HepG2 (cell line): ENCODE results near the gene LZTS2. TPM values are rescaled to one million over a fixed set of nuclear protein-coding genes. Genes with fewer than 3 reads are reported as not detected.
A peak's percentile ranks its signal among the peaks of the same experiment; 100 is the strongest.

Experiments used
- ARNT ChIP-seq: fragments of 450-650 bp; IDR thresholded peaks from 2 replicates; pipeline ENCODE4 v1.6.1; 2017
- ATRX ChIP-seq: sonication (generic); formaldehyde crosslinking; IDR thresholded peaks from 2 replicates; pipeline ENCODE4 v1.4.0; 2020; ENCODE audit warnings: missing genetic modification reagents, borderline replicate concordance
- FOXO1 ChIP-seq: sonication (generic); formaldehyde crosslinking; IDR thresholded peaks from 2 replicates; pipeline ENCODE4 v1.4.0; 2020; ENCODE audit warnings: missing genetic modification reagents
- HDAC2 ChIP-seq: sonication (generic); formaldehyde crosslinking; IDR thresholded peaks from 2 replicates; pipeline ENCODE4 v1.4.0; 2020; ENCODE audit warnings: missing genetic modification reagents
- HNRNPLL ChIP-seq: fragments of 200-400 bp; formaldehyde crosslinking; IDR thresholded peaks from 2 replicates; pipeline ENCODE4 v1.6.1; 2017; ENCODE audit warnings: mild to moderate bottlenecking, low read depth, low read length; ENCODE audit not compliant: poor library complexity, severe bottlenecking
- MED1 ChIP-seq: sonication (generic); formaldehyde crosslinking; IDR thresholded peaks from 2 replicates; pipeline ENCODE4 v1.4.0; 2020; ENCODE audit warnings: missing genetic modification reagents
- PHF21A ChIP-seq: sonication (generic); formaldehyde crosslinking; IDR thresholded peaks from 2 replicates; pipeline ENCODE4 v1.5.0; 2020; ENCODE audit warnings: mild to moderate bottlenecking, missing genetic modification reagents
- PHF5A ChIP-seq: IDR thresholded peaks from one replicate; pipeline ENCODE4 v1.6.1; 2018; ENCODE audit warnings: low read depth, missing genetic modification reagents; ENCODE audit not compliant: unreplicated experiment
- SAP130 ChIP-seq: IDR thresholded peaks from 2 replicates; pipeline ENCODE4 v1.6.1; 2016; ENCODE audit warnings: low read depth
- SYNCRIP ChIP-seq: fragments of 200-400 bp; formaldehyde crosslinking; IDR thresholded peaks from 2 replicates; pipeline ENCODE4 v1.6.1; 2018; ENCODE audit warnings: mild to moderate bottlenecking, low read depth, low read length; ENCODE audit not compliant: insufficient read depth
- ZFP91 ChIP-seq: sonication (generic); formaldehyde crosslinking; IDR thresholded peaks from 2 replicates; pipeline ENCODE4 v1.9.0; 2022; ENCODE audit warnings: missing genetic modification reagents, mild to moderate bottlenecking, borderline replicate concordance
- ZKSCAN8 ChIP-seq: IDR thresholded peaks from 2 replicates; pipeline ENCODE4 v1.6.1; 2016; ENCODE audit warnings: borderline replicate concordance, missing genetic modification reagents, missing compliant biosample characterization
- ZNF556 ChIP-seq: sonication (generic); formaldehyde crosslinking; IDR thresholded peaks from 2 replicates; pipeline ENCODE4 v1.4.0; 2020; ENCODE audit warnings: mild to moderate bottlenecking, missing genetic modification reagents, borderline replicate concordance
- ZNF639 ChIP-seq: conservative IDR thresholded peaks from 2 replicates; pipeline ENCODE4 v1.6.1; 2018; ENCODE audit warnings: missing genetic modification reagents
- ZNF7 ChIP-seq: IDR thresholded peaks from 2 replicates; pipeline ENCODE4 v1.6.1; 2016; ENCODE audit warnings: missing biosample characterization, missing genetic modification reagents
- ZNF777 ChIP-seq: sonication (generic); formaldehyde crosslinking; IDR thresholded peaks from 2 replicates; pipeline ENCODE4 v1.4.0; 2020; ENCODE audit warnings: missing genetic modification reagents
- ZNF883 ChIP-seq: sonication (generic); formaldehyde crosslinking; IDR thresholded peaks from 2 replicates; pipeline ENCODE4 v1.5.1; 2020; ENCODE audit warnings: mild to moderate bottlenecking, missing genetic modification reagents; ENCODE audit errors: not compliant biosample characterization
- ZSCAN29 ChIP-seq: sonication (generic); formaldehyde crosslinking; conservative IDR thresholded peaks from 2 replicates; pipeline ENCODE4 v1.4.0; 2020; ENCODE audit warnings: mild to moderate bottlenecking, missing genetic modification reagents
- polyA plus RNA-seq, 8 experiments: library from polyadenylated mRNA; depleted of rRNA in 3 of 8; stranded (reverse) in 7 of 8; unstranded in 1 of 8; fragments of >200 nt; fragmentation: Illumina TruSeq in 4 of 8; extraction: Trizol in 4 of 8; gene quantifications; 2 replicates each; pipeline versions ENCODE4 v1.2.1 to v1.2.3, GENCODE V29; 2011 to 2016; ENCODE audit warnings: low read depth in 4 of 8, missing spikeins in 1 of 8, mixed read lengths in 1 of 8; ENCODE audit not compliant: insufficient read depth in 1 of 8
- total RNA-seq, 5 experiments: library from RNA; depleted of rRNA; stranded (reverse); fragments of >200 nt; fragmentation: Illumina TruSeq; extraction: Trizol; gene quantifications; 2 replicates each; pipeline ENCODE4 v1.2.3, GENCODE V29; 2016; ENCODE audit warnings: low read depth in 1 of 5
- TF ChIP-seq, protein P1 (sequence below): sonication (generic); formaldehyde crosslinking; IDR thresholded peaks from 2 replicates; pipeline ENCODE4 v1.4.0; 2020; ENCODE audit warnings: missing genetic modification reagents, borderline replicate concordance
- TF ChIP-seq, protein P2 (sequence below): sonication (generic); formaldehyde crosslinking; IDR thresholded peaks from 2 replicates; pipeline ENCODE4 v1.5.0; 2020; ENCODE audit warnings: missing genetic modification reagents
- TF ChIP-seq, protein P3 (sequence below): sonication (generic); formaldehyde crosslinking; IDR thresholded peaks from 2 replicates; pipeline ENCODE4 v1.4.0; 2020; ENCODE audit warnings: mild to moderate bottlenecking, missing genetic modification reagents

Gene LZTS2
- total and polyA plus RNA-seq, 2 of the 13 experiments (the other 11 are each of a cell fraction or from before 2014, with no cell fraction given): 43.6 to 65.6 TPM

DNA sequence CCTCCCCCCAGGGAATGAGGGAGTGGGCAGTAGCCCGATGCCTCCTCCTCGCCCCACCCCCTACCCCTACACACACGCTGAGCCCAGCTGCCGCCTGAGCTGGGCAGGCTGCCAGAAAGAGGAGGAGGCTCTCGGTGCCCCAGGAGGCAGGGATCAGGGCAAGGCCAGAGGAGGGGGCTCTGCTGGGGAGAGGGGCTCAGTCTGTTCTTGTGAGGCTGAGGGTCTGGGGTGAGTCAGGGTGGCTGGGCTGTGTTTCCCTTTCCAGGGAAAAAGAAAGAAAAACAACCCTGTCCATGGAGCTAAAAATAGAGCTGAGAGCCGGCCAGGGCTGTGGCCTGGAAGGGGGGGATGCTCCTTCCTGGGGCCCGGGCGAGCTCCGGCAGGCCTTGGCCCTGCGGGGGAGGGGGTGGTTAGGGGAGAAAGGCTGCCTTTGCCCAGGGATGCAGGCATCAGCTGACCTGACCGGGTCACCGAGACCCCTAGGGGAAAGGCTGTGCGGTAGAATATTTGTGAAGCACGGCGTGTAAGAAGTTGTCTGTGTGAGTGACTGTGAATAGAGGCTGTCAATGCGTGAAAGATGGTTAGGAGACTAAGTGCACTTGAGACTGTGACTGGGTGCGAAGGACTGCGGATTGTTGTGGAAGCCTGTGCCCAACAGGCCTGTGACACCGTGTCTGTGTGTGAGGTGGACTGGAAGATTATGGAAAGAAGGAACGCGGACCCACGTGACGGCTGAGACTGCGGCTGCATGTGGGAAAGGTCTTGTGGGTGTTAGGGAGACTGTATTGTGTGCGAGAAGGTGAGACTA lies 1.2 kb upstream of the LZTS2 start (continued):
- no peak; the same call in 1 of the 2 replicates for TF ChIP-seq ZFP91 (CRISPR knock-in tag)
- TF ChIP-seq PHF5A (CRISPR knock-in tag): no peak
- no peak for TF ChIP-seq HDAC2 (CRISPR knock-in tag)
- no peak for TF ChIP-seq ZNF883
- TF ChIP-seq, protein P1, sequence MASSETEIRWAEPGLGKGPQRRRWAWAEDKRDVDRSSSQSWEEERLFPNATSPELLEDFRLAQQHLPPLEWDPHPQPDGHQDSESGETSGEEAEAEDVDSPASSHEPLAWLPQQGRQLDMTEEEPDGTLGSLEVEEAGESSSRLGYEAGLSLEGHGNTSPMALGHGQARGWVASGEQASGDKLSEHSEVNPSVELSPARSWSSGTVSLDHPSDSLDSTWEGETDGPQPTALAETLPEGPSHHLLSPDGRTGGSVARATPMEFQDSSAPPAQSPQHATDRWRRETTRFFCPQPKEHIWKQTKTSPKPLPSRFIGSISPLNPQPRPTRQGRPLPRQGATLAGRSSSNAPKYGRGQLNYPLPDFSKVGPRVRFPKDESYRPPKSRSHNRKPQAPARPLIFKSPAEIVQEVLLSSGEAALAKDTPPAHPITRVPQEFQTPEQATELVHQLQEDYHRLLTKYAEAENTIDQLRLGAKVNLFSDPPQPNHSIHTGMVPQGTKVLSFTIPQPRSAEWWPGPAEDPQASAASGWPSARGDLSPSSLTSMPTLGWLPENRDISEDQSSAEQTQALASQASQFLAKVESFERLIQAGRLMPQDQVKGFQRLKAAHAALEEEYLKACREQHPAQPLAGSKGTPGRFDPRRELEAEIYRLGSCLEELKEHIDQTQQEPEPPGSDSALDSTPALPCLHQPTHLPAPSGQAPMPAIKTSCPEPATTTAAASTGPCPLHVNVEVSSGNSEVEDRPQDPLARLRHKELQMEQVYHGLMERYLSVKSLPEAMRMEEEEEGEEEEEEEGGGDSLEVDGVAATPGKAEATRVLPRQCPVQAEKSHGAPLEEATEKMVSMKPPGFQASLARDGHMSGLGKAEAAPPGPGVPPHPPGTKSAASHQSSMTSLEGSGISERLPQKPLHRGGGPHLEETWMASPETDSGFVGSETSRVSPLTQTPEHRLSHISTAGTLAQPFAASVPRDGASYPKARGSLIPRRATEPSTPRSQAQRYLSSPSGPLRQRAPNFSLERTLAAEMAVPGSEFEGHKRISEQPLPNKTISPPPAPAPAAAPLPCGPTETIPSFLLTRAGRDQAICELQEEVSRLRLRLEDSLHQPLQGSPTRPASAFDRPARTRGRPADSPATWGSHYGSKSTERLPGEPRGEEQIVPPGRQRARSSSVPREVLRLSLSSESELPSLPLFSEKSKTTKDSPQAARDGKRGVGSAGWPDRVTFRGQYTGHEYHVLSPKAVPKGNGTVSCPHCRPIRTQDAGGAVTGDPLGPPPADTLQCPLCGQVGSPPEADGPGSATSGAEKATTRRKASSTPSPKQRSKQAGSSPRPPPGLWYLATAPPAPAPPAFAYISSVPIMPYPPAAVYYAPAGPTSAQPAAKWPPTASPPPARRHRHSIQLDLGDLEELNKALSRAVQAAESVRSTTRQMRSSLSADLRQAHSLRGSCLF (CRISPR knock-in tag): no peak
- TF ChIP-seq ZNF7 (CRISPR knock-in tag): no peak
- no peak for TF ChIP-seq HNRNPLL
- no peak for TF ChIP-seq ATRX (CRISPR knock-in tag)
- TF ChIP-seq ZNF556 (CRISPR knock-in tag): no peak
- TF ChIP-seq ZKSCAN8: peak; percentile 45; the same call in 1 of the 2 replicates
- TF ChIP-seq SYNCRIP: no peak
- TF ChIP-seq ARNT: no peak
- no peak for TF ChIP-seq ZSCAN29 (CRISPR knock-in tag)
- TF ChIP-seq ZNF777 (CRISPR knock-in tag): no peak
- TF ChIP-seq ZNF639 (CRISPR knock-in tag): 0 out of 2 replicates have a peak, but pooled peaks have one; percentile 7
- TF ChIP-seq, protein P2, sequence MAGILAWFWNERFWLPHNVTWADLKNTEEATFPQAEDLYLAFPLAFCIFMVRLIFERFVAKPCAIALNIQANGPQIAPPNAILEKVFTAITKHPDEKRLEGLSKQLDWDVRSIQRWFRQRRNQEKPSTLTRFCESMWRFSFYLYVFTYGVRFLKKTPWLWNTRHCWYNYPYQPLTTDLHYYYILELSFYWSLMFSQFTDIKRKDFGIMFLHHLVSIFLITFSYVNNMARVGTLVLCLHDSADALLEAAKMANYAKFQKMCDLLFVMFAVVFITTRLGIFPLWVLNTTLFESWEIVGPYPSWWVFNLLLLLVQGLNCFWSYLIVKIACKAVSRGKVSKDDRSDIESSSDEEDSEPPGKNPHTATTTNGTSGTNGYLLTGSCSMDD (CRISPR knock-in tag): no peak
- TF ChIP-seq, protein P3, sequence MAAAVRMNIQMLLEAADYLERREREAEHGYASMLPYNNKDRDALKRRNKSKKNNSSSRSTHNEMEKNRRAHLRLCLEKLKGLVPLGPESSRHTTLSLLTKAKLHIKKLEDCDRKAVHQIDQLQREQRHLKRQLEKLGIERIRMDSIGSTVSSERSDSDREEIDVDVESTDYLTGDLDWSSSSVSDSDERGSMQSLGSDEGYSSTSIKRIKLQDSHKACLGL: no peak
- TF ChIP-seq FOXO1 (CRISPR knock-in tag): no peak
- TF ChIP-seq MED1: no peak
- 0 out of 2 replicates have a peak, but pooled peaks have one; percentile 14 for TF ChIP-seq PHF21A (CRISPR knock-in tag)
- peak; percentile 3; the same call in 1 of the 2 replicates for TF ChIP-seq SAP130 (CRISPR knock-in tag)
